Activated CD4-positive, alpha-beta T cell treated with anti-CD3 and anti-CD28 coated beads, Interleukin-2, amount 10 ng/mL, durations not matched to agents 7 days and 5 days (primary cell): ENCODE measurements around the gene TSPAN16. TPM values are rescaled to one million over a fixed set of nuclear protein-coding genes. Genes with fewer than 3 reads are reported as not detected.
A peak's percentile ranks its signal among the peaks of the same experiment; 100 is the strongest.
"Not testable (repeated sequence)": the region's sequence is repeated elsewhere in the genome, so short reads cannot be mapped to it uniquely, and the experiment has no call there.

Source experiments
- CTCF ChIA-PET: fragments of 350-600 bp; sonication (Branson Sonifier 250); formaldehyde crosslinking; loops from one replicate; lab custom pipeline; 2021; ENCODE audit warnings: antibody characterized with exemption; lab: Charles Lee
- POLR2A ChIA-PET: fragments of 350-600 bp; sonication (Branson Sonifier 250); formaldehyde crosslinking; loops from one replicate; lab custom pipeline; 2021; ENCODE audit warnings: antibody characterized with exemption; lab: Charles Lee
- DNase-seq: peaks from one replicate; pipeline ENCODE4 v3.0.0-alpha.2; 2020
- H3K27ac Mint-ChIP-seq: one replicate; pipeline ENCODE4 v1.8.0; 2021; ENCODE audit warnings: mild to moderate bottlenecking, moderate library complexity, mixed read lengths
- H3K27me3 Mint-ChIP-seq: one replicate; pipeline ENCODE4 v1.8.0; 2021; ENCODE audit warnings: mixed read lengths
- H3K36me3 Mint-ChIP-seq: one replicate; pipeline ENCODE4 v1.8.0; 2021; ENCODE audit warnings: low read depth, mixed read lengths
- H3K4me1 Mint-ChIP-seq: one replicate; pipeline ENCODE4 v1.8.0; 2021; ENCODE audit warnings: mixed read lengths
- H3K4me3 Mint-ChIP-seq: one replicate; pipeline ENCODE4 v1.8.0; 2021; ENCODE audit warnings: mild to moderate bottlenecking, moderate library complexity, mixed read lengths
- H3K9me3 Mint-ChIP-seq: one replicate; pipeline ENCODE4 v1.8.0; 2021; ENCODE audit warnings: mixed read lengths
- total RNA-seq, 2 experiments: library from RNA; stranded (reverse); gene quantifications; one replicate each; pipeline ENCODE4 v1.2.3, GENCODE V29; 2021

The TSPAN16 gene
- total RNA-seq, 2 experiments from 2014 or later = not detected

- CTCF ChIA-PET = interaction anchor here (1.1 to 4.4 kb wide), 3 partner anchors 50 to 158 kb away, joined by 3 to 17 read pairs (median 5); partner anchors contain the start of gene SWSAP1
- H3K36me3 Mint-ChIP-seq = peaks cover 2% of the 10 kb centered on the region
- no peak for DNase-seq
- peaks cover 17% of the 10 kb centered on the region for H3K4me1 Mint-ChIP-seq
- POLR2A ChIA-PET = interaction anchor here (0.7 kb wide), 1 partner anchor 52 kb away, joined by 3 read pairs; no protein-coding TSS in a partner anchor
- peak overlapping the region; percentile 88 for H3K27ac Mint-ChIP-seq
- H3K4me3 Mint-ChIP-seq = no peak overlapping the region
- H3K27me3 Mint-ChIP-seq = peaks cover 4% of the 10 kb centered on the region
- H3K9me3 Mint-ChIP-seq = no peaks in the 10 kb centered on the region
Observed at GRCh38 chr19:11324748-11325389, 28.9 kb downstream of the TSPAN16 start.

- CTCF ChIA-PET = interaction anchor here (1.1 to 4.4 kb wide), 2 partner anchors 49 to 56 kb away, joined by 3 to 17 read pairs; partner anchors contain the start of gene SWSAP1
- H3K36me3 Mint-ChIP-seq = peaks cover 2% of the 10 kb centered on the region
Observed at GRCh38 chr19:11325544-11325943, 29.6 kb downstream of the TSPAN16 start.

GRCh38 chr19:11330127-11330526 is 34.2 kb downstream of the TSPAN16 start:
- H3K4me1 Mint-ChIP-seq = no peaks in the 10 kb centered on the region
- POLR2A ChIA-PET = no interaction called here
- H3K9me3 Mint-ChIP-seq = no peaks in the 10 kb centered on the region
- no peak overlapping the region for H3K4me3 Mint-ChIP-seq
- H3K36me3 Mint-ChIP-seq = peaks cover 2% of the 10 kb centered on the region
- no peak overlapping the region for H3K27ac Mint-ChIP-seq
- DNase-seq = no peak
- no peaks in the 10 kb centered on the region for H3K27me3 Mint-ChIP-seq
- CTCF ChIA-PET = no interaction called here

More at GRCh38 chr19:11325544-11325943, 29.6 kb downstream of the TSPAN16 start:
- POLR2A ChIA-PET = no interaction called here
- no peak overlapping the region for H3K4me3 Mint-ChIP-seq
- H3K4me1 Mint-ChIP-seq = peaks cover 17% of the 10 kb centered on the region
- H3K27me3 Mint-ChIP-seq = peaks cover 4% of the 10 kb centered on the region
- H3K9me3 Mint-ChIP-seq = no peaks in the 10 kb centered on the region
- H3K27ac Mint-ChIP-seq = peak overlapping the region; percentile 66
- no peak for DNase-seq

- no peak for DNase-seq
- ChIA-PET POLR2A (no interaction called here), CTCF (interaction anchor here (1.3 kb wide), 1 partner anchor 50 kb away, joined by 4 read pairs; no protein-coding TSS in a partner anchor)
- H3K4me3 Mint-ChIP-seq = no peak overlapping the region
- H3K4me1 Mint-ChIP-seq = no peaks in the 10 kb centered on the region
- H3K27ac Mint-ChIP-seq = no peak overlapping the region
- no peaks in the 10 kb centered on the region for H3K27me3 Mint-ChIP-seq
- no peaks in the 10 kb centered on the region for H3K9me3 Mint-ChIP-seq
- H3K36me3 Mint-ChIP-seq = peaks cover 8% of the 10 kb centered on the region
Observed at GRCh38 chr19:11331502-11331901, 35.5 kb downstream of the TSPAN16 start.

- H3K4me1 Mint-ChIP-seq = peaks cover 9% of the 10 kb centered on the region
- peaks cover 8% of the 10 kb centered on the region for H3K36me3 Mint-ChIP-seq
- H3K27ac Mint-ChIP-seq = no peak overlapping the region
- no peaks in the 10 kb centered on the region for H3K27me3 Mint-ChIP-seq
- no peak for DNase-seq
- H3K9me3 Mint-ChIP-seq = no peaks in the 10 kb centered on the region
- CTCF ChIA-PET = interaction anchor here (1.0 to 1.1 kb wide), 2 partner anchors 10 to 12 kb away, joined by 3 read pairs; no protein-coding TSS in a partner anchor
- POLR2A ChIA-PET = no interaction called here
- H3K4me3 Mint-ChIP-seq = no peak overlapping the region
Observed at GRCh38 chr19:11332822-11333221, 36.9 kb downstream of the TSPAN16 start.

GRCh38 chr19:11333838-11334237 is 37.9 kb downstream of the TSPAN16 start:
- DNase-seq, CTCF ChIA-PET, H3K27ac Mint-ChIP-seq: not testable (repeated sequence)

GRCh38 chr19:11335449-11336146 is 39.6 kb downstream of the TSPAN16 start:
- Mint-ChIP-seq H3K4me1 (peaks cover 24% of the 10 kb centered on the region), H3K9me3 (no peaks in the 10 kb centered on the region), H3K27me3 (no peaks in the 10 kb centered on the region), H3K27ac (no peak overlapping the region), H3K4me3 (no peak overlapping the region), H3K36me3 (peaks cover 8% of the 10 kb centered on the region)
- POLR2A ChIA-PET = no interaction called here
- DNase-seq = no peak
- CTCF ChIA-PET = no interaction called here

More at GRCh38 chr19:11333838-11334237, 37.9 kb downstream of the TSPAN16 start:
- peaks cover 16% of the 10 kb centered on the region for H3K4me1 Mint-ChIP-seq
- H3K36me3 Mint-ChIP-seq, H3K9me3 Mint-ChIP-seq, POLR2A ChIA-PET, H3K27me3 Mint-ChIP-seq, H3K4me3 Mint-ChIP-seq: not testable (repeated sequence)

- Mint-ChIP-seq H3K4me3 (no peak overlapping the region), H3K27me3 (no peaks in the 10 kb centered on the region), H3K4me1 (peaks cover 24% of the 10 kb centered on the region), H3K9me3 (no peaks in the 10 kb centered on the region), H3K36me3 (peaks cover 8% of the 10 kb centered on the region), H3K27ac (no peak overlapping the region)
- ChIA-PET CTCF (interaction anchor here (0.6 to 1.1 kb wide), 4 partner anchors 9 to 848 kb away, joined by 3 to 4 read pairs (median 3); partner anchors contain the start of genes CCDC159, TMED1 and TMEM205), POLR2A (no interaction called here)
- DNase-seq = no peak
Observed at GRCh38 chr19:11337080-11337479, 41.1 kb downstream of the TSPAN16 start.

GRCh38 chr19:11338121-11338520 is 42.2 kb downstream of the TSPAN16 start:
- no peak overlapping the region for H3K27ac Mint-ChIP-seq
- no peak for DNase-seq
- no peak overlapping the region for H3K4me3 Mint-ChIP-seq
- no peaks in the 10 kb centered on the region for H3K27me3 Mint-ChIP-seq
- CTCF ChIA-PET = interaction anchor here (0.5 to 1.4 kb wide), 4 partner anchors 8 to 80 kb away, joined by 3 to 4 read pairs (median 3); partner anchors contain the start of genes CCDC159 and TMEM205
- peaks cover 10% of the 10 kb centered on the region for H3K36me3 Mint-ChIP-seq
- H3K4me1 Mint-ChIP-seq = peaks cover 24% of the 10 kb centered on the region
- POLR2A ChIA-PET = no interaction called here
- H3K9me3 Mint-ChIP-seq = no peaks in the 10 kb centered on the region

GRCh38 chr19:11338569-11339253 is 42.8 kb downstream of the TSPAN16 start:
- no peak overlapping the region for H3K27ac Mint-ChIP-seq
- no peaks in the 10 kb centered on the region for H3K9me3 Mint-ChIP-seq
- H3K4me1 Mint-ChIP-seq = peaks cover 24% of the 10 kb centered on the region
- DNase-seq = no peak
- peak overlapping the region; percentile 61 for H3K4me3 Mint-ChIP-seq
- ChIA-PET CTCF (interaction anchor here (0.8 to 1.4 kb wide), 3 partner anchors 10 to 42 kb away, joined by 3 to 4 read pairs (median 3); no protein-coding TSS in a partner anchor), POLR2A (no interaction called here)
- no peaks in the 10 kb centered on the region for H3K27me3 Mint-ChIP-seq
- peaks cover 10% of the 10 kb centered on the region for H3K36me3 Mint-ChIP-seq

- Mint-ChIP-seq H3K36me3 (peaks cover 10% of the 10 kb centered on the region), H3K27ac (no peak within 1 kb of the TSS), H3K4me1 (peaks cover 27% of the 10 kb centered on the region), H3K27me3 (no peaks in the 10 kb centered on the region), H3K4me3 (peak within 1 kb of the TSS; percentile 61), H3K9me3 (no peaks in the 10 kb centered on the region)
- DNase-seq = peak; percentile 75
- CTCF ChIA-PET = interaction anchor here (0.8 to 1.6 kb wide), 7 partner anchors 11 to 96 kb away, joined by 3 to 4 read pairs (median 3); partner anchors contain the start of genes PRKCSH and SWSAP1
- POLR2A ChIA-PET = no interaction called here
Observed at GRCh38 chr19:11339254-11340098, 43.5 kb downstream of the TSPAN16 start, which contains the start of gene RAB3D. Gene RAB3D, minus strand, starts transcription at chr19:11339657. Its CDS starts 2,258 bp downstream, at chr19:11337399.
